Kidney (tissue), 22 donors: ENCODE data around the gene ZDHHC13. TPM values are rescaled to one million over a fixed set of nuclear protein-coding genes. Genes with fewer than 3 reads are reported as not detected.

Experiments
- DNase-seq, 5 donors: peaks; one replicate each; pipeline ENCODE4 v3.0.0-alpha.2; 2013 to 2020
- FAIRE-seq: peaks from 2 replicates; lab custom pipeline; 2012; peaks lifted over from hg19 to GRCh38; lab: Jason Lieb, UNC
- H3K27ac ChIP-seq, 2 donors: one replicate each; pipeline ENCODE4 v1.7.0; 2013; ENCODE audit warnings: low read depth in 2 of 2, low read length in 2 of 2, inconsistent platforms in 1 of 2
- H3K27me3 ChIP-seq: one replicate; pipeline ENCODE4 v1.7.1; 2013; ENCODE audit warnings: low read length, inconsistent platforms; ENCODE audit not compliant: control insufficient read depth, insufficient read depth
- H3K36me3 ChIP-seq, 3 donors: one replicate each; pipeline versions ENCODE4 v1.7.0 to v1.7.1; 2013; ENCODE audit warnings: low read length in 3 of 3, control low read depth in 1 of 3, inconsistent platforms in 1 of 3; ENCODE audit not compliant: insufficient read depth in 3 of 3, control insufficient read depth in 2 of 3
- H3K4me1 ChIP-seq, 3 donors: one replicate each; pipeline versions ENCODE4 v1.7.0 to v1.7.1; 2013; ENCODE audit warnings: low read length in 3 of 3, inconsistent platforms in 1 of 3, low read depth in 1 of 3; ENCODE audit not compliant: control insufficient read depth in 2 of 3, insufficient read depth in 2 of 3
- H3K4me3 ChIP-seq, 3 donors: one replicate each; pipeline versions ENCODE4 v1.7.0 to v1.8.1; 2013; ENCODE audit warnings: low read length in 3 of 3, control low read depth in 1 of 3, inconsistent platforms in 1 of 3
- H3K9ac ChIP-seq, 3 donors: one replicate each; pipeline versions ENCODE4 v1.7.0 to v1.7.1; 2013; ENCODE audit warnings: low read length in 3 of 3, control low read depth in 1 of 3, inconsistent platforms in 1 of 3
- H3K9me3 ChIP-seq, 3 donors: one replicate each; pipeline versions ENCODE4 v1.7.0 to v1.7.1; 2013; ENCODE audit warnings: low read length in 3 of 3, control low read depth in 1 of 3, inconsistent platforms in 1 of 3; ENCODE audit not compliant: control insufficient read depth in 2 of 3, insufficient read depth in 1 of 3
- CTCF ChIP-seq: IDR thresholded peaks from 3 replicates; pipeline ENCODE4 v1.5.1; 2012; ENCODE audit warnings: mild to moderate bottlenecking, moderate library complexity, borderline replicate concordance; ENCODE audit not compliant: insufficient read depth; ENCODE audit errors: extremely low read depth
- intact Hi-C: fragments of 100-400 bp; cut with DNase I; formaldehyde crosslinking; loops from one replicate; pipeline ENCODE4 v1.11.1; 2022
- long read RNA-seq, 10 donors: library from polyadenylated mRNA in 1 of 10; unstranded in 1 of 10; transcript quantifications; one replicate each; pipeline ENCODE4 v2.0.0 and lab custom pipeline, GENCODE V29; 2021 to 2026
- polyA plus RNA-seq: library from polyadenylated mRNA; stranded (reverse); fragments of 350-450 nt; fragmentation: Illumina TruSeq; extraction: RNeasy Lipid Tissue Mini Kit (QIAGEN cat#74804); gene quantifications from one replicate; pipeline ENCODE4 v1.2.3, GENCODE V29; 2014; ENCODE audit warnings: low read depth, low replicate concordance; ENCODE audit not compliant: insufficient read depth
- total RNA-seq: library from RNA; stranded (reverse); fragmentation: NEBNext Ultra II Directional; extraction: Animal tissue kit (Norgen Biotek cat#: 25700); gene quantifications from one replicate; pipeline ENCODE4 v1.2.1, GENCODE V29; 2021
- donor health status: control.
- donor health status: control.
- donor health status: control.
- donor health status: control.
- donor health status: control.
- donor health status: DM: yes; HTN: yes; CAD: no.
- donor health status: Normal renal cell carcinoma (clear cell type).

The ZDHHC13 gene, protein sequence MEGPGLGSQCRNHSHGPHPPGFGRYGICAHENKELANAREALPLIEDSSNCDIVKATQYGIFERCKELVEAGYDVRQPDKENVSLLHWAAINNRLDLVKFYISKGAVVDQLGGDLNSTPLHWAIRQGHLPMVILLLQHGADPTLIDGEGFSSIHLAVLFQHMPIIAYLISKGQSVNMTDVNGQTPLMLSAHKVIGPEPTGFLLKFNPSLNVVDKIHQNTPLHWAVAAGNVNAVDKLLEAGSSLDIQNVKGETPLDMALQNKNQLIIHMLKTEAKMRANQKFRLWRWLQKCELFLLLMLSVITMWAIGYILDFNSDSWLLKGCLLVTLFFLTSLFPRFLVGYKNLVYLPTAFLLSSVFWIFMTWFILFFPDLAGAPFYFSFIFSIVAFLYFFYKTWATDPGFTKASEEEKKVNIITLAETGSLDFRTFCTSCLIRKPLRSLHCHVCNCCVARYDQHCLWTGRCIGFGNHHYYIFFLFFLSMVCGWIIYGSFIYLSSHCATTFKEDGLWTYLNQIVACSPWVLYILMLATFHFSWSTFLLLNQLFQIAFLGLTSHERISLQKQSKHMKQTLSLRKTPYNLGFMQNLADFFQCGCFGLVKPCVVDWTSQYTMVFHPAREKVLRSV
- total RNA-seq (18.9 TPM), polyA plus RNA-seq (13.1 TPM)
- long read RNA-seq, donor 1: 0 reads
- long read RNA-seq, donor 2, partial matches to known transcripts: 0 of 2 reads
- long read RNA-seq, donor 2, other reads (novel, unspliced or antisense): 0 of 2 reads
- long read RNA-seq, donor 3, partial matches to known transcripts: 0 of 2 reads
- long read RNA-seq, donor 3, other reads (novel, unspliced or antisense): 0 of 2 reads
- long read RNA-seq, donor 4, transcript ZDHHC13-202 (17 exons, 2,445 nt): major isoform, 5 of 6 reads
- long read RNA-seq, donor 4, partial matches to known transcripts: 0 of 6 reads
- long read RNA-seq, donor 4, other reads (novel, unspliced or antisense): 0 of 6 reads
- long read RNA-seq, donor 5: 0 reads
- long read RNA-seq, donor 6, partial matches to known transcripts: 0 of 2 reads
- long read RNA-seq, donor 6, other reads (novel, unspliced or antisense): 0 of 2 reads
- long read RNA-seq, donor 7, transcript ZDHHC13-202 (17 exons, 2,445 nt): major isoform, 7 of 21 reads
- long read RNA-seq, donor 7, partial matches to known transcripts: 1 of 21 reads
- long read RNA-seq, donor 7, other reads (novel, unspliced or antisense): 9 of 21 reads
- long read RNA-seq, donor 8, partial matches to known transcripts: 0 of 2 reads
- long read RNA-seq, donor 8, other reads (novel, unspliced or antisense): 0 of 2 reads
- long read RNA-seq, donor 9, partial matches to known transcripts: 0 of 1 reads
- long read RNA-seq, donor 9, other reads (novel, unspliced or antisense): 0 of 1 reads
- long read RNA-seq, donor 10, partial matches to known transcripts: 6 of 6 reads
- long read RNA-seq, donor 10, other reads (novel, unspliced or antisense): 0 of 6 reads

DNA sequence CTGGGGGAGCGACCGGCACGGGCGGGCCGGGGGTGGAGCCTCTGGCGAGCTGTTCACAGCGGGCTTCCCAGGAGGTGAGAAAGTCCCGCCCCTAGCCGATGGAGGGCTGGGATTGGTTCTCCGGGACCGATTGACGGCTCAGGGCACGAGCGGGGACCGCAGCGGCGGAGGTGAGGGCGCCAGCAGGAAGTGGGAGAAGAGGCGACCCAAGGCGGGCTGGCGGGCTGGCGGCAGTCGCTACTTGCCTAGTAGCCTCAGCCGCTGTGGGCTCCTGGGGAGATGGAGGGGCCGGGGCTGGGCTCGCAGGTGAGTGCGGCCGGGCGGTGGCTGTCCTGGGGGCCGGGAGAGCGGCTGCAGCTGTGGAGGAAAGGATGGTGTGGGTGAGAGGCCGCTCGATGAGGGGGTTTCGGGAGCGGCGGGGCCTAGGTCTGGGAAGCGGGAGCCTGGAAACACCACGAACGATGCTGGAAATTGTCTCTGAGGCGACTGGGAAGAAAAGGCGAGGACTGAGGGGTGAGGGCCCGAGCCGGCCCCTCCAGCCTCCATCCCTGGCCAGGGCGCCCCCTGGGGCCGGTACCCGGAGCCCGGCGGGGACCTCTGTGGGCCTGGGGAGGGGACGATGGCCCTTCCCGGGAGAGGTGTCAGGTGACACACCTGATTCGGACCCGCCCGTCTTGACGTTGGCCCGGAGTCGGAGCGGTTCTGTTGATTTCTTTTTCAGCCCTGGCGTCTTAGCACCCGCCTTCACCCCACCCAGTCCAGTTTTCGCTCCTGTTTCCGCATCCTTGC, at the start of gene ZDHHC13:
ZDHHC13 (plus strand) TSS at position 198 of the 789 bp plus-strand sequence; CDS start at position 280, 82 bp downstream.
- Histone ChIP-seq H3K27me3 (no peaks in the 10 kb centered on the region), H3K36me3 (no peaks in the 10 kb centered on the region), H3K9me3 (no peaks in the 10 kb centered on the region), H3K27ac (peak within 1 kb of the TSS; percentile 9 to 52), H3K4me3 (peak within 1 kb of the TSS; percentile 49 to 75 (median 71)), H3K9ac (peak within 1 kb of the TSS; percentile 7 to 72 (median 70)), H3K4me1 (peaks cover 0 to 5% (median 4%) of the 10 kb centered on the region in 3 donors)
- TF ChIP-seq CTCF: peak; percentile 19
- FAIRE-seq: no peak
- intact Hi-C loops: no loop called here
- DNase-seq: peak; percentile 93 to 97 (median 94)

DNA sequence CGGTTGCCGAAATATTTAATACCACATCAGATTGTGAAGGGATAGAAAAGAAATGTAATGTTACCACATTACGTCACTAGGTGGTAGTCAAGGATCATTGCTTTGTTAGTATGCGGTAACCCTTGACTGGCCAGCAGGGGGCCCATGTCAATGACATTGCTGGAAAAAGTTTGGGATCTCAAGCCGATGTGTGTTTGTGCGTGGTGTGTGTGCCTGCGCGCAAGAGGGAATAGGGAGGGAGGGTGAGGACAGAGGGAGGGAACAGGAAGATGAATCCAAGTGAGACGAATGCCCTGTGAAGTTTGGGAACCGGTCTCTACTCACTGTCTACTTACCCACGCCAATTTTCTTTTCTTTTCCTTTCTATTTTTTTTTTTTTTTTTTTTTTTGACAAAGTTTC, 45.7 kb upstream of the ZDHHC13 start:
- Histone ChIP-seq H3K9me3 (no peaks in the 10 kb centered on the region), H3K4me1 (peaks cover 0 to 3% (median 0%) of the 10 kb centered on the region in 3 donors), H3K27me3 (no peaks in the 10 kb centered on the region), H3K9ac (peak overlapping the region in 1 of 3 donors; percentile 15), H3K27ac (no peak overlapping the region), H3K36me3 (no peaks in the 10 kb centered on the region), H3K4me3 (peak overlapping the region in 2 of 3 donors; percentile 28 to 36)
- peak; percentile 93 for FAIRE-seq
- peak; percentile 91 for TF ChIP-seq CTCF
- peak; percentile 80 to 93 (median 87) for DNase-seq
- intact Hi-C loops: loop anchor here (10.0 kb wide), 1 partner anchor 484 kb away; no protein-coding TSS in a partner anchor
